Osteoblast (primary cell): ENCODE data around the gene GLYATL1. TPM values are rescaled to one million over a fixed set of nuclear protein-coding genes. Genes with fewer than 3 reads are reported as not detected.

Source experiments
- DNase-seq: peaks from one replicate; pipeline ENCODE4 v3.0.0; 2011; ENCODE audit warnings: low spot score, mixed read lengths; ENCODE audit not compliant: insufficient read length; ENCODE audit errors: missing footprints
- H2AFZ ChIP-seq: 2 replicates; pipeline ENCODE4 v1.6.0; 2011; ENCODE audit warnings: mild to moderate bottlenecking, low read length
- H3K27ac ChIP-seq: 2 replicates; pipeline ENCODE4 v1.5.1; 2011; ENCODE audit warnings: mild to moderate bottlenecking, low read depth, low read length, moderate library complexity
- H3K27me3 ChIP-seq: 2 replicates; pipeline ENCODE4 v1.6.0; 2012; ENCODE audit warnings: mild to moderate bottlenecking, control low read depth, inconsistent platforms, low read length, moderate library complexity; ENCODE audit not compliant: insufficient read depth
- H3K36me3 ChIP-seq: 2 replicates; pipeline ENCODE4 v1.5.1; 2011; ENCODE audit warnings: mild to moderate bottlenecking, low read length, control low read depth, moderate library complexity; ENCODE audit not compliant: insufficient read depth
- H3K4me1 ChIP-seq: 2 replicates; pipeline ENCODE4 v1.5.1; 2011; ENCODE audit warnings: mild to moderate bottlenecking, low read length, control low read depth, moderate library complexity; ENCODE audit not compliant: insufficient read depth
- H3K4me2 ChIP-seq: 2 replicates; pipeline ENCODE4 v1.6.0; 2011; ENCODE audit warnings: mild to moderate bottlenecking, low read length; ENCODE audit not compliant: insufficient read depth
- H3K4me3 ChIP-seq: fragments of 200-600 bp; sonication (generic); 3 replicates; pipeline ENCODE4 v1.5.1; 2012; ENCODE audit warnings: mild to moderate bottlenecking, low read length, inconsistent platforms; ENCODE audit not compliant: insufficient read depth
- H3K79me2 ChIP-seq: 2 replicates; pipeline ENCODE4 v1.6.0; 2012; ENCODE audit warnings: mild to moderate bottlenecking, low read length, control low read depth, inconsistent platforms; ENCODE audit not compliant: insufficient read depth
- H3K9me3 ChIP-seq: 2 replicates; pipeline ENCODE4 v1.5.1; 2011; ENCODE audit warnings: low read depth, low read length, control low read depth
- H4K20me1 ChIP-seq: 2 replicates; pipeline ENCODE4 v1.6.0; 2012; ENCODE audit warnings: mild to moderate bottlenecking, low read length, control low read depth; ENCODE audit not compliant: insufficient read depth
- CTCF ChIP-seq: IDR thresholded peaks from 2 replicates; pipeline ENCODE4 v1.5.1; 2011; ENCODE audit warnings: mild to moderate bottlenecking, low read depth, low read length, moderate library complexity; ENCODE audit errors: extremely low read depth
- total RNA-seq: library from RNA; depleted of rRNA; stranded (reverse); fragments of >200 nt; gene quantifications from 2 replicates; pipeline ENCODE4 v1.2.3, GENCODE V29; 2012

The GLYATL1 gene
- total RNA-seq, 1 donor = not detected

DNA sequence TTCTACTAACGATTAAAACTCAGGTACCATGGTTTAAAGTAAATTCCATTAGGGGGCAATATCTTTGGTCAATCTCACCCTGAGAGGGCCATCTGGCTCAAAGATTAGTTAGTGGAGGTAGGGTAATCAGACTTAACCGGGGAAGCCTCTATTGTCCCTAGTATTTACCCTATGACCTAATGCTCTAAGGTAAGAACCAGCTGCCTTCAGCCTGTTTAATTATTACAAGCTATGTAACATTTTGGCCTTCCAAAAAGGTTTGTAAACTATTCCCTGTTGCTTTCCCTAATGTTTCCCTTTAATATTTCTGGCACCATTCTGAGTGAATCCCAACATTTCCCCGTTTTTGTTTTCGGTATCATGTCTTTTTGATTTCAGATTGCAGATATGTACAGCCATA, 15.1 kb upstream of the GLYATL1 start:
- Histone ChIP-seq H3K4me2 (no peak overlapping the region), H3K36me3 (no peaks in the 10 kb centered on the region), H3K4me3 (no peak overlapping the region), H3K27me3 (no peaks in the 10 kb centered on the region), H3K4me1 (peaks cover 24% of the 10 kb centered on the region), H3K79me2 (no peaks in the 10 kb centered on the region), H2AFZ (no peak overlapping the region), H3K9me3 (no peaks in the 10 kb centered on the region), H3K27ac (no peak overlapping the region), H4K20me1 (no peaks in the 10 kb centered on the region)
- DNase-seq = no peak
- TF ChIP-seq CTCF = no peak

DNA sequence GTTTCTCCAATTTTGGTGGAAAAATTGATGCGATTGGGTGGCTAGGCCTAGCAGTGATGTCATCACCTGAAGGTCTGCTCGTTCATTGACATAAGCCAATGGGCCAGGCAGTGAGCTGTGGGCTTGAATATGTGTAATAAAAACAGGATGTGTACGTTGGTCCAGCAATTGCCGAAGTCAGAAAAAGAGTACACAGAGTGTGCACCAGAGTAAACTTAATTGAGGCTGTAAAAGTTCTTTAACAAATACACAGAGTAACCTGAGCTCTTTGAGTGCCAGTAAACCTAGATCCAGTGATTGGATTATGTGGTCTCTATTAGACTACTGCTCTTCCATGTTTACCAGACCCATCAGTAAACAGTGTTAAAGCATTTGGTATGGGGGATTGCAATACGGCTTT, 13.0 kb upstream of the GLYATL1 start:
- Histone ChIP-seq H2AFZ (no peak overlapping the region), H4K20me1 (no peaks in the 10 kb centered on the region), H3K27me3 (no peaks in the 10 kb centered on the region), H3K27ac (no peak overlapping the region), H3K4me2 (no peak overlapping the region), H3K36me3 (no peaks in the 10 kb centered on the region), H3K9me3 (no peaks in the 10 kb centered on the region), H3K4me3 (no peak overlapping the region), H3K79me2 (no peaks in the 10 kb centered on the region), H3K4me1 (peaks cover 24% of the 10 kb centered on the region)
- DNase-seq = no peak
- no peak for TF ChIP-seq CTCF

GRCh38 chr11:58926695-58927094, 12.6 kb upstream of the GLYATL1 start:
- H4K20me1 ChIP-seq = no peaks in the 10 kb centered on the region
- peak overlapping the region; percentile 10 for H3K4me2 ChIP-seq
- no peaks in the 10 kb centered on the region for H3K9me3 ChIP-seq
- DNase-seq = no peak
- peaks cover 24% of the 10 kb centered on the region for H3K4me1 ChIP-seq
- no peak for TF ChIP-seq CTCF
- H3K36me3 ChIP-seq = no peaks in the 10 kb centered on the region
- no peaks in the 10 kb centered on the region for H3K79me2 ChIP-seq
- H3K27me3 ChIP-seq = no peaks in the 10 kb centered on the region
- H2AFZ ChIP-seq = no peak overlapping the region
- no peak overlapping the region for H3K27ac ChIP-seq
- H3K4me3 ChIP-seq = no peak overlapping the region

- H3K4me1 ChIP-seq = peaks cover 24% of the 10 kb centered on the region
- H3K79me2 ChIP-seq = no peaks in the 10 kb centered on the region
- H3K27ac ChIP-seq = no peak overlapping the region
- peak; percentile 32 for DNase-seq
- peak overlapping the region; percentile 57 for H3K4me2 ChIP-seq
- no peaks in the 10 kb centered on the region for H4K20me1 ChIP-seq
- no peaks in the 10 kb centered on the region for H3K36me3 ChIP-seq
- TF ChIP-seq CTCF = no peak
- H3K9me3 ChIP-seq = no peaks in the 10 kb centered on the region
- H2AFZ ChIP-seq = peak overlapping the region; percentile 52
- peak overlapping the region; percentile 41 for H3K4me3 ChIP-seq
- H3K27me3 ChIP-seq = no peaks in the 10 kb centered on the region
Observed at GRCh38 chr11:58927393-58928106, 11.7 kb upstream of the GLYATL1 start.
